ENCODE results near the gene METTL25. TPM values are rescaled to one million over a fixed set of nuclear protein-coding genes. Genes with fewer than 3 reads are reported as not detected.

METTL25 gene
- total RNA-seq (10 to 100 TPM; 14.5 to 19.7 (median 19.0) TPM), total RNA-seq (8.3 to 27.4 (median 17.0) reads per million in 29 experiments)
- total RNA-seq (2013), result 42.4 TPM

GRCh38 chr12:82358200-82359114, at the start of gene METTL25, which contains the start of gene CCDC59:
Gene METTL25 (plus strand): TSS chr12:82358529. CDS start chr12:82358566, 37 bp downstream.
Gene CCDC59 (minus strand): TSS chr12:82358387. CDS start chr12:82358376, 11 bp downstream.
- peak within 1 kb of the TSS; percentile 98 to 99 for H3K27ac Mint-ChIP-seq
- H3K36me3 Mint-ChIP-seq, result peaks cover 50% of the 10 kb centered on the region
- Histone ChIP-seq H3K4me1 (ENCODE audit: control insufficient read depth in 1 of 2, extremely low read depth in 1 of 2, insufficient read depth in 2 of 2, low read length in 2 of 2) (peaks cover 13 to 28% of the 10 kb centered on the region in 2 experiments), H3K4me3 (ENCODE audit: control insufficient read depth in 1 of 2, extremely low read depth in 1 of 2, low read length in 1 of 2) (peak within 1 kb of the TSS; percentile 69 to 99), H3K27ac (ENCODE audit: low read length) (peak within 1 kb of the TSS; percentile 98), H3K27me3 (replicated peaks in 1 of 2; ENCODE audit: control insufficient read depth in 2 of 2, extremely low read depth in 1 of 2, insufficient read depth in 2 of 2, low read length in 1 of 2) (no peaks in the 10 kb centered on the region), H3K36me3 (ENCODE audit: control insufficient read depth in 2 of 2, extremely low read depth in 1 of 2, insufficient read depth in 1 of 2, low read length in 1 of 2) (peaks cover 0 to 27% of the 10 kb centered on the region in 2 donors), H3K9me3 (no peaks in the 10 kb centered on the region)
- H3K4me3 Mint-ChIP-seq, result peak within 1 kb of the TSS; percentile 99 to 100 (median 99)
- POLR2A ChIA-PET, result interaction anchor here in 1 of 2 donors (0.7 kb wide), 1 partner anchor 937 kb away, joined by 11 read pairs; no protein-coding TSS in a partner anchor
- peaks cover 65 to 69% (median 68%) of the 10 kb centered on the region in 3 donors for H3K4me1 Mint-ChIP-seq
- CTCF ChIA-PET, result interaction anchor here (0.6 to 1.2 kb wide), 9 partner anchors 9 to 1553 kb away, joined by 3 to 7 read pairs (median 5); partner anchors contain the start of gene TMTC2 (in 1 of the 2)
- WGBS (ENCODE audit: insufficient coverage), result 0% methylated on average over 50 of the region's 61 CpGs
- DNase-seq, result peak; percentile 95 to 99 (median 96)
- peak; percentile 90 to 95 (median 92) for ATAC-seq (replicated peaks in 1 of 4)
- H3K27me3 Mint-ChIP-seq, result no peaks in the 10 kb centered on the region
- H3K9me3 Mint-ChIP-seq, result no peaks in the 10 kb centered on the region

- Histone ChIP-seq H3K4me1 (ENCODE audit: control insufficient read depth in 1 of 2, extremely low read depth in 1 of 2, insufficient read depth in 2 of 2, low read length in 2 of 2) (no peaks in the 10 kb centered on the region), H3K27me3 (replicated peaks in 1 of 2; ENCODE audit: control insufficient read depth in 2 of 2, extremely low read depth in 1 of 2, insufficient read depth in 2 of 2, low read length in 1 of 2) (peaks cover 0 to 4% of the 10 kb centered on the region in 2 experiments), H3K9me3 (no peaks in the 10 kb centered on the region), H3K27ac (ENCODE audit: low read length) (no peak overlapping the region), H3K36me3 (ENCODE audit: control insufficient read depth in 2 of 2, extremely low read depth in 1 of 2, insufficient read depth in 1 of 2, low read length in 1 of 2) (no peaks in the 10 kb centered on the region), H3K4me3 (ENCODE audit: control insufficient read depth in 1 of 2, extremely low read depth in 1 of 2, low read length in 1 of 2) (no peak overlapping the region)
- DNase-seq (no peak), ATAC-seq (replicated peaks in 1 of 4) (no peak)
- Mint-ChIP-seq H3K9me3 (peaks cover 3 to 10% (median 7%) of the 10 kb centered on the region in 3 donors), H3K4me3 (no peak overlapping the region), H3K27me3 (peaks cover 4 to 9% of the 10 kb centered on the region in 2 donors), H3K27ac (no peak overlapping the region), H3K4me1 (no peaks in the 10 kb centered on the region), H3K36me3 (no peaks in the 10 kb centered on the region)
- ChIA-PET POLR2A (interaction anchor here in 1 of 2 donors (0.6 kb wide), 1 partner anchor 42 kb away, joined by 3 read pairs; no protein-coding TSS in a partner anchor), CTCF (no interaction called here)
- 60% methylated on average over 4 of the region's 8 CpGs for WGBS (ENCODE audit: insufficient coverage)
Measured at GRCh38 chr12:82314406-82314892, 43.9 kb upstream of the METTL25 start.

- Mint-ChIP-seq H3K9me3 (no peaks in the 10 kb centered on the region), H3K27ac (no peak overlapping the region), H3K36me3 (no peaks in the 10 kb centered on the region), H3K4me3 (no peak overlapping the region), H3K27me3 (peaks cover 2 to 8% of the 10 kb centered on the region in 2 donors), H3K4me1 (no peaks in the 10 kb centered on the region)
- ATAC-seq (replicated peaks in 1 of 4), result no peak
- ChIA-PET CTCF (no interaction called here), POLR2A (no interaction called here)
- Histone ChIP-seq H3K27me3 (replicated peaks in 1 of 2; ENCODE audit: control insufficient read depth in 2 of 2, extremely low read depth in 1 of 2, insufficient read depth in 2 of 2, low read length in 1 of 2) (peaks cover 0 to 3% of the 10 kb centered on the region in 2 experiments), H3K9me3 (no peaks in the 10 kb centered on the region), H3K4me1 (ENCODE audit: control insufficient read depth in 1 of 2, extremely low read depth in 1 of 2, insufficient read depth in 2 of 2, low read length in 2 of 2) (no peaks in the 10 kb centered on the region), H3K27ac (ENCODE audit: low read length) (no peak overlapping the region), H3K36me3 (ENCODE audit: control insufficient read depth in 2 of 2, extremely low read depth in 1 of 2, insufficient read depth in 1 of 2, low read length in 1 of 2) (no peaks in the 10 kb centered on the region), H3K4me3 (ENCODE audit: control insufficient read depth in 1 of 2, extremely low read depth in 1 of 2, low read length in 1 of 2) (no peak overlapping the region)
- no CpG with 5 or more reads among the region's 1 CpG for WGBS (ENCODE audit: insufficient coverage)
- no peak for DNase-seq
Measured at GRCh38 chr12:82319276-82319675, 39.1 kb upstream of the METTL25 start.

- no peak overlapping the region for H3K27ac ChIP-seq (ENCODE audit: low read length)
- no peak overlapping the region for H3K27ac Mint-ChIP-seq
- ChIA-PET CTCF (interaction anchor here in 1 of 2 donors (0.6 kb wide), 1 partner anchor 543 kb away, joined by 3 read pairs; no protein-coding TSS in a partner anchor), POLR2A (no interaction called here)
- no peaks in the 10 kb centered on the region for H3K4me1 Mint-ChIP-seq
- ATAC-seq (replicated peaks in 1 of 4), result no peak
- H3K27me3 ChIP-seq (replicated peaks in 1 of 2; ENCODE audit: control insufficient read depth in 2 of 2, extremely low read depth in 1 of 2, insufficient read depth in 2 of 2, low read length in 1 of 2), result no peaks in the 10 kb centered on the region
- H3K4me3 ChIP-seq (ENCODE audit: control insufficient read depth in 1 of 2, extremely low read depth in 1 of 2, low read length in 1 of 2), result no peak overlapping the region
- WGBS (ENCODE audit: insufficient coverage), result no CpG with 5 or more reads among the region's 4 CpGs
- no peaks in the 10 kb centered on the region for H3K36me3 ChIP-seq (ENCODE audit: control insufficient read depth in 2 of 2, extremely low read depth in 1 of 2, insufficient read depth in 1 of 2, low read length in 1 of 2)
- H3K27me3 Mint-ChIP-seq, result peaks cover 4 to 5% of the 10 kb centered on the region in 2 donors
- no peaks in the 10 kb centered on the region for H3K36me3 Mint-ChIP-seq
- DNase-seq, result no peak
- no peaks in the 10 kb centered on the region for H3K9me3 Mint-ChIP-seq
- H3K4me3 Mint-ChIP-seq, result no peak overlapping the region
- no peaks in the 10 kb centered on the region for H3K4me1 ChIP-seq (ENCODE audit: control insufficient read depth in 1 of 2, extremely low read depth in 1 of 2, insufficient read depth in 2 of 2, low read length in 2 of 2)
- no peaks in the 10 kb centered on the region for H3K9me3 ChIP-seq
Measured at GRCh38 chr12:82325540-82326336, 32.6 kb upstream of the METTL25 start.

GRCh38 chr12:82326905-82327503, 31.3 kb upstream of the METTL25 start:
- ATAC-seq (replicated peaks in 1 of 4) (no peak), DNase-seq (peak in 1 of 35 experiments; percentile 35)
- H3K4me3 ChIP-seq (ENCODE audit: control insufficient read depth in 1 of 2, extremely low read depth in 1 of 2, low read length in 1 of 2), result no peak overlapping the region
- H3K27me3 Mint-ChIP-seq, result peaks cover 0 to 5% of the 10 kb centered on the region in 2 donors
- ChIA-PET POLR2A (interaction anchor here in 1 of 2 donors (0.7 kb wide), 1 partner anchor 24 kb away, joined by 3 read pairs; no protein-coding TSS in a partner anchor), CTCF (interaction anchor here in 1 of 2 donors (0.7 kb wide), 1 partner anchor 28 kb away, joined by 3 read pairs; no protein-coding TSS in a partner anchor)
- no peaks in the 10 kb centered on the region for H3K27me3 ChIP-seq (replicated peaks in 1 of 2; ENCODE audit: control insufficient read depth in 2 of 2, extremely low read depth in 1 of 2, insufficient read depth in 2 of 2, low read length in 1 of 2)
- no peaks in the 10 kb centered on the region for H3K4me1 Mint-ChIP-seq
- no peak overlapping the region for H3K27ac ChIP-seq (ENCODE audit: low read length)
- no peaks in the 10 kb centered on the region for H3K4me1 ChIP-seq (ENCODE audit: control insufficient read depth in 1 of 2, extremely low read depth in 1 of 2, insufficient read depth in 2 of 2, low read length in 2 of 2)
- no CpG with 5 or more reads among the region's 1 CpG for WGBS (ENCODE audit: insufficient coverage)
- no peak overlapping the region for H3K27ac Mint-ChIP-seq
- no peaks in the 10 kb centered on the region for H3K36me3 Mint-ChIP-seq
- no peaks in the 10 kb centered on the region for H3K36me3 ChIP-seq (ENCODE audit: control insufficient read depth in 2 of 2, extremely low read depth in 1 of 2, insufficient read depth in 1 of 2, low read length in 1 of 2)
- no peaks in the 10 kb centered on the region for H3K9me3 Mint-ChIP-seq
- H3K9me3 ChIP-seq, result no peaks in the 10 kb centered on the region
- H3K4me3 Mint-ChIP-seq, result no peak overlapping the region
